GM12892 (cell line): ENCODE data around the gene KLHL24.

Experiments
- POLR2A ChIP-seq: IDR thresholded peaks from 2 replicates; pipeline ENCODE4 v1.6.1; 2011; ENCODE audit warnings: low read depth, low read length, control low read depth
- POLR2AphosphoS5 ChIP-seq: IDR thresholded peaks from 2 replicates; pipeline ENCODE4 v1.6.1; 2011; ENCODE audit warnings: low read depth, low read length, control low read depth
- TAF1 ChIP-seq: IDR thresholded peaks from 2 replicates; pipeline ENCODE4 v1.6.1; 2011; ENCODE audit warnings: low read depth, mild to moderate bottlenecking, control low read depth, low read length, borderline replicate concordance

GRCh38 chr3:183698318-183698751 lies 62.9 kb downstream of the KLHL24 start:
- TF ChIP-seq POLR2AphosphoS5 (no peak), POLR2A (no peak), TAF1 (no peak)
